Activated CD8-positive, alpha-beta T cell treated with anti-CD3 and anti-CD28 coated beads for 36 hours (primary cell): ENCODE data around the gene FMN1. TPM values are rescaled to one million over a fixed set of nuclear protein-coding genes. Genes with fewer than 3 reads are reported as not detected.

ENCODE experiments used
- ATAC-seq: fragments of 200-7000 bp; cut with Tn5 transposase; one replicate; pipeline ENCODE4 v1.10.0; 2021; ENCODE audit warnings: mild to moderate bottlenecking, moderate library complexity
- CTCF ChIA-PET: fragments of 350-600 bp; sonication (Branson Sonifier 250); formaldehyde crosslinking; loops from one replicate; lab custom pipeline; 2021; ENCODE audit warnings: antibody characterized with exemption; lab: Charles Lee
- POLR2A ChIA-PET: fragments of 350-600 bp; sonication (Branson Sonifier 250); formaldehyde crosslinking; loops from one replicate; lab custom pipeline; 2021; ENCODE audit warnings: antibody characterized with exemption; lab: Charles Lee
- DNase-seq: peaks from one replicate; pipeline ENCODE4 v3.0.0-alpha.2; 2020
- H3K27ac Mint-ChIP-seq: one replicate; pipeline ENCODE4 v1.8.0; 2021; ENCODE audit warnings: mild to moderate bottlenecking, mixed read lengths
- H3K27me3 Mint-ChIP-seq: one replicate; pipeline ENCODE4 v1.8.0; 2021; ENCODE audit warnings: mixed read lengths
- H3K36me3 Mint-ChIP-seq: one replicate; pipeline ENCODE4 v1.8.0; 2021; ENCODE audit warnings: low read depth, mixed read lengths
- H3K4me1 Mint-ChIP-seq: one replicate; pipeline ENCODE4 v1.8.0; 2021; ENCODE audit warnings: low read depth, mixed read lengths
- H3K4me3 Mint-ChIP-seq: one replicate; pipeline ENCODE4 v1.8.0; 2021; ENCODE audit warnings: mild to moderate bottlenecking, moderate library complexity, mixed read lengths
- H3K9me3 Mint-ChIP-seq: one replicate; pipeline ENCODE4 v1.8.0; 2021; ENCODE audit warnings: mixed read lengths
- intact Hi-C: fragments of 100-400 bp; cut with micrococcal nuclease; formaldehyde crosslinking; loops from one replicate; pipeline ENCODE4 v1.10.0; 2022
- total RNA-seq, 2 experiments: library from RNA; stranded (reverse); gene quantifications; one replicate each; pipeline ENCODE4 v1.2.3, GENCODE V29; 2021
- TF ChIP-seq, protein P1 (sequence below): fragments of 200-600 bp; IDR thresholded peaks from one replicate; pipeline ENCODE4 v1.8.0; 2022; ENCODE audit warnings: antibody characterized with exemption, mild to moderate bottlenecking

Gene FMN1
- total RNA-seq, 2 experiments from 2014 or later: 0.07 TPM; not detected in 1

GRCh38 chr15:32886459-32886858, 308.1 kb downstream of the FMN1 start:
- TF ChIP-seq, protein P1, sequence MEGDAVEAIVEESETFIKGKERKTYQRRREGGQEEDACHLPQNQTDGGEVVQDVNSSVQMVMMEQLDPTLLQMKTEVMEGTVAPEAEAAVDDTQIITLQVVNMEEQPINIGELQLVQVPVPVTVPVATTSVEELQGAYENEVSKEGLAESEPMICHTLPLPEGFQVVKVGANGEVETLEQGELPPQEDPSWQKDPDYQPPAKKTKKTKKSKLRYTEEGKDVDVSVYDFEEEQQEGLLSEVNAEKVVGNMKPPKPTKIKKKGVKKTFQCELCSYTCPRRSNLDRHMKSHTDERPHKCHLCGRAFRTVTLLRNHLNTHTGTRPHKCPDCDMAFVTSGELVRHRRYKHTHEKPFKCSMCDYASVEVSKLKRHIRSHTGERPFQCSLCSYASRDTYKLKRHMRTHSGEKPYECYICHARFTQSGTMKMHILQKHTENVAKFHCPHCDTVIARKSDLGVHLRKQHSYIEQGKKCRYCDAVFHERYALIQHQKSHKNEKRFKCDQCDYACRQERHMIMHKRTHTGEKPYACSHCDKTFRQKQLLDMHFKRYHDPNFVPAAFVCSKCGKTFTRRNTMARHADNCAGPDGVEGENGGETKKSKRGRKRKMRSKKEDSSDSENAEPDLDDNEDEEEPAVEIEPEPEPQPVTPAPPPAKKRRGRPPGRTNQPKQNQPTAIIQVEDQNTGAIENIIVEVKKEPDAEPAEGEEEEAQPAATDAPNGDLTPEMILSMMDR: no peak
- Mint-ChIP-seq H3K9me3 (no peaks in the 10 kb centered on the region), H3K4me3 (no peak overlapping the region), H3K27me3 (no peaks in the 10 kb centered on the region), H3K27ac (no peak overlapping the region), H3K4me1 (no peaks in the 10 kb centered on the region), H3K36me3 (no peaks in the 10 kb centered on the region)
- ATAC-seq (no peak), DNase-seq (no peak)
- ChIA-PET POLR2A (no interaction called here), CTCF (no interaction called here)
- intact Hi-C loops: loop anchor here (10.0 kb wide), 1 partner anchor 62 kb away; no protein-coding TSS in a partner anchor

- no peak overlapping the region for H3K27ac Mint-ChIP-seq
- no peaks in the 10 kb centered on the region for H3K4me1 Mint-ChIP-seq
- H3K9me3 Mint-ChIP-seq: no peaks in the 10 kb centered on the region
- ChIA-PET POLR2A (no interaction called here), CTCF (no interaction called here)
- TF ChIP-seq, protein P1: no peak
- intact Hi-C loops: loop anchor here (10.0 kb wide), 1 partner anchor 61 kb away; no protein-coding TSS in a partner anchor
- no peaks in the 10 kb centered on the region for H3K27me3 Mint-ChIP-seq
- H3K4me3 Mint-ChIP-seq: no peak overlapping the region
- no peak for DNase-seq
- no peaks in the 10 kb centered on the region for H3K36me3 Mint-ChIP-seq
- ATAC-seq: no peak
These were observed 308.8 kb downstream of the FMN1 start for GRCh38 chr15:32885713-32886112.

- H3K4me1 Mint-ChIP-seq: no peaks in the 10 kb centered on the region
- H3K27me3 Mint-ChIP-seq: no peaks in the 10 kb centered on the region
- DNase-seq (no peak), ATAC-seq (no peak)
- intact Hi-C loops: loop anchor here (10.0 kb wide), 1 partner anchor 59 kb away; no protein-coding TSS in a partner anchor
- no peaks in the 10 kb centered on the region for H3K9me3 Mint-ChIP-seq
- POLR2A ChIA-PET: no interaction called here
- no peak overlapping the region for H3K27ac Mint-ChIP-seq
- TF ChIP-seq, protein P1: no peak
- H3K4me3 Mint-ChIP-seq: no peak overlapping the region
- CTCF ChIA-PET: interaction anchor here (0.6 kb wide), 1 partner anchor 1217 kb away, joined by 3 read pairs; no protein-coding TSS in a partner anchor
- H3K36me3 Mint-ChIP-seq: no peaks in the 10 kb centered on the region
These were observed 310.4 kb downstream of the FMN1 start for GRCh38 chr15:32884146-32884545.

- Mint-ChIP-seq H3K4me3 (no peak overlapping the region), H3K27ac (no peak overlapping the region), H3K4me1 (no peaks in the 10 kb centered on the region), H3K9me3 (no peaks in the 10 kb centered on the region), H3K36me3 (no peaks in the 10 kb centered on the region), H3K27me3 (no peaks in the 10 kb centered on the region)
- TF ChIP-seq, protein P1: no peak
- intact Hi-C loops: loop anchor here (10.0 kb wide), 1 partner anchor 58 kb away; no protein-coding TSS in a partner anchor
- POLR2A ChIA-PET: no interaction called here
- no peak for ATAC-seq
- DNase-seq: no peak
- CTCF ChIA-PET: no interaction called here
These were observed 311.6 kb downstream of the FMN1 start for GRCh38 chr15:32882955-32883354.

DNA sequence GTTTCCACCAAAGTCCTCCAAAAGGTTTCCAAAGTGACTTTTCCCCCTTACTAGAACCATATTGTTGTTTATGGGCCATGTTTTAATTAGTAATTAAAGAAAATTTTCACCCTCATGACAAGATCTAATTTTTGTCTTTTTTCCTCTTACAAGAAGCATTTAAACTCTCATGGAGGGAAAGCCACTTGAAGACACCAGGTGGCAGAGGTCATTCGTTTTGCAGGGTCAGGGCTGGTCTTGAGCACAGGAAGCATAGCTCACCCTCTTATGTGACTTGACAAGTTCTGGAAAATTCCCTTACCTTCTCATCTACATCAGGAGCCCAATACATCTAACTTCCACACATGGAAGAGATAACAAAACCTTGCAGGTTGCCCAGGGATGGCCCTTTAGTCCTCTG, 313.0 kb downstream of the FMN1 start:
- intact Hi-C loops: loop anchor here (10.0 kb wide), 1 partner anchor 57 kb away; no protein-coding TSS in a partner anchor
- no peak for ATAC-seq
- H3K4me3 Mint-ChIP-seq: no peak overlapping the region
- TF ChIP-seq, protein P1: no peak
- DNase-seq: no peak
- H3K27me3 Mint-ChIP-seq: no peaks in the 10 kb centered on the region
- H3K4me1 Mint-ChIP-seq: no peaks in the 10 kb centered on the region
- ChIA-PET POLR2A (no interaction called here), CTCF (no interaction called here)
- H3K9me3 Mint-ChIP-seq: no peaks in the 10 kb centered on the region
- no peak overlapping the region for H3K27ac Mint-ChIP-seq
- no peaks in the 10 kb centered on the region for H3K36me3 Mint-ChIP-seq
